Immature natural killer cell (primary cell): ENCODE data around the gene CHIT1. TPM values are rescaled to one million over a fixed set of nuclear protein-coding genes. Genes with fewer than 3 reads are reported as not detected.

Experiments
- DNase-seq, 3 donors: peaks; one replicate each; pipeline ENCODE4 v3.0.0; 2022; ENCODE audit warnings: mixed read lengths in 1 of 3
- H3K27ac Mint-ChIP-seq, 6 donors: one replicate each; pipeline ENCODE4 v1.8.0; 2020; ENCODE audit warnings: mixed read lengths in 6 of 6, mild to moderate bottlenecking in 5 of 6, inconsistent platforms in 4 of 6, moderate library complexity in 3 of 6
- H3K27me3 Mint-ChIP-seq, 3 donors: one replicate each; pipeline ENCODE4 v1.8.0; 2020 to 2021; ENCODE audit warnings: low read depth in 3 of 3, mild to moderate bottlenecking in 3 of 3, mixed read lengths in 3 of 3, moderate library complexity in 3 of 3, inconsistent platforms in 1 of 3
- H3K36me3 Mint-ChIP-seq, 3 donors: one replicate each; pipeline ENCODE4 v1.8.0; 2020; ENCODE audit warnings: mixed read lengths in 3 of 3, inconsistent platforms in 2 of 3, mild to moderate bottlenecking in 2 of 3
- H3K4me1 Mint-ChIP-seq, 2 donors: one replicate each; pipeline ENCODE4 v1.8.0; 2020; ENCODE audit warnings: inconsistent platforms in 2 of 2, mild to moderate bottlenecking in 2 of 2, mixed read lengths in 2 of 2, moderate library complexity in 1 of 2
- H3K4me3 Mint-ChIP-seq, 5 donors: one replicate each; pipeline ENCODE4 v1.8.0; 2020; ENCODE audit warnings: mild to moderate bottlenecking in 5 of 5, mixed read lengths in 5 of 5, inconsistent platforms in 3 of 5, moderate library complexity in 3 of 5
- H3K9me3 Mint-ChIP-seq, 6 donors: one replicate each; pipeline ENCODE4 v1.8.0; 2020; ENCODE audit warnings: mild to moderate bottlenecking in 6 of 6, mixed read lengths in 6 of 6, inconsistent platforms in 4 of 6, moderate library complexity in 3 of 6
- polyA plus RNA-seq, 3 donors: library from polyadenylated mRNA; unstranded; fragments of 300-500 nt; fragmentation: Illumina TruSeq; gene quantifications; one replicate each; pipeline ENCODE4 v1.2.3, GENCODE V29; 2021

CHIT1 gene
- polyA plus RNA-seq, 3 donors from 2014 or later = not detected

DNA sequence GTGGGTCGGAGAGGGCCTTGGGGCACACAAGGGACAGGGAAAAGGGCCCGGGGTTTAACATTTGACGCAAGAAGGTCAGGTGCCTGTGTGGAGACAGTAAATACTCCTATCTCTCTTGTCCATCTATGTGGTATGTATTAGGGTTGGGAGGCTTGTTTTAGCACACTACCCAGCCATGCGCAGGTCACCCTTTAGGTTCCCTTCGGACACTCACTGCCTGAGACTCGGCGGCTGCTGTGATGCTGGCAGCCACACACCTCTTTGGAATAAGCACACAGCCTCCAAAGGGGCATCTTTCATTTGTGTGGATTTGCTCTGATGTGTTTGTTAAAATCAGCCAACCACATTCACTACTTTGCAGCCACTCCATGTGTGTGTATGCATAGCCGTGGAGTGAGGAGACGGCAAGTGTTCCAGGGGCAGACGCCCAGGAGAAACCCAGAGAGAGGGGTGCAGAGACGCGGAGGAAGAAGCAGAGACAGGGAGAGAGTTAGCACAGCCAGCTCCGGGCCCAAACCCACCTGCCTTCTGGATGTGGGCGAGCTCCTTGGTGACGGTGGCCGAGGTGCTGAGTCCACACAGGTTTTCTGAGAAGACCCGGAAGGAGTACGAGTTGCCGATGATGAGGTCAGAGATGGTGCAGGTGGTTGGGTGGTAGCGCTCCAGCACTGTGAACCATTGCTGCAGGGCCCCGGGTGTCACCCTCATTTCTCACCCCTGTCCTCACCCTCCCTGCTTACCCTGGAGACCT lies 59.5 kb downstream of the CHIT1 start:
- Mint-ChIP-seq H3K9me3 (no peaks in the 10 kb centered on the region), H3K4me3 (no peak overlapping the region), H3K36me3 (no peaks in the 10 kb centered on the region), H3K27ac (no peak overlapping the region), H3K27me3 (peaks cover 0 to 2% (median 1%) of the 10 kb centered on the region in 3 donors), H3K4me1 (no peaks in the 10 kb centered on the region)
- no peak for DNase-seq

DNA sequence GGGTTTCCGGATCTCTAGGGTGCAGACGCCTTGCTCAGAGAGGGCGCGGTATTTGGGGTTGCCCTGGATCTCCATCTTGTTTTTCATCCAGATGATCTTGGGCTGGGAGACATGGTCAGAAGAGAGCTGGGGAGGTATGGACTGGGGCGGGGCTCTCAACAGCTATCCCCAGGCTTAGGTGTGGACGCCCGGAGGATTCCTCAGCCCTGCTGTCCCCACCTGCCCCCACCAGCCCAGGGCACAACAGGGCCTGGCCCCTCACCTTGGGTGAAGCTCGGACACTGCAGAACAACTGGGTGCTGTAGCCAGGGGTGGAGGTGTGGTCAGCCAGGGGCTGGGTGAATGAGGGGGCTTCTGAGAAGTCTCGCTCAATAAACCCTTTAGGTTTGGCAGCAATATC lies 60.5 kb downstream of the CHIT1 start:
- DNase-seq = no peak
- H3K4me3 Mint-ChIP-seq = no peak overlapping the region
- H3K36me3 Mint-ChIP-seq = no peaks in the 10 kb centered on the region
- no peaks in the 10 kb centered on the region for H3K4me1 Mint-ChIP-seq
- H3K27me3 Mint-ChIP-seq = peaks cover 0 to 2% (median 1%) of the 10 kb centered on the region in 3 donors
- no peaks in the 10 kb centered on the region for H3K9me3 Mint-ChIP-seq
- H3K27ac Mint-ChIP-seq = no peak overlapping the region

DNA sequence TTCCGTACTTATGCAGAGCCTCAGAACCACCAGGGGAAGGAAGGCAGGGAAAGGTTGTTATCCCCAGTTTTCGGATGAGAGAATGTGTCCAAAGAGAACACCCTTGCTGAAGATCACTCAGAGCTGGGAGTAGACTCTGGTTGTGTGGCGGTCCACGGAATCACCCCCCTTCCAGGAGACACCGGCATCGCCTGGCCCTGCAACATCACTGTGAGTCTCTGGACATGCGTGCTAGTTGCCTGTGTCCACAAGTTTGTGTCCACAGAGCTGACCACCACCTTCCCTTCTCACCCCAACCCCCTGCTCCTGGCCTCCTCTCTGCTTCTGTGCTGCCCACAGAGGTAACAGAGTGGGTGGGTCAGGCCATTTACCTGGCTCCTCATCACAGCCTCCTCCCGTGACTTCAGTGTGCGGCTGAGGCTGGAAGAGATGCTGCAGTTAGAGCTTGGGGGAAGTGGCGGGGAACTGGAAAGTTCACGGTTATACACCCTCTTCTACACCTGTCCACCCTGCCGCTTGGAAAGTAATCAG lies 61.2 kb downstream of the CHIT1 start:
- Mint-ChIP-seq H3K36me3 (no peaks in the 10 kb centered on the region), H3K27ac (no peak overlapping the region), H3K4me1 (no peaks in the 10 kb centered on the region), H3K27me3 (peaks cover under 1 to 2% (median 1%) of the 10 kb centered on the region in 3 donors), H3K4me3 (no peak overlapping the region), H3K9me3 (no peaks in the 10 kb centered on the region)
- DNase-seq = no peak

- Mint-ChIP-seq H3K27me3 (peaks cover 1 to 3% (median 2%) of the 10 kb centered on the region in 3 donors), H3K4me1 (no peaks in the 10 kb centered on the region), H3K4me3 (no peak overlapping the region), H3K27ac (no peak overlapping the region), H3K9me3 (no peaks in the 10 kb centered on the region), H3K36me3 (no peaks in the 10 kb centered on the region)
- DNase-seq = no peak
Measured at GRCh38 chr1:203167913-203168200, 61.6 kb downstream of the CHIT1 start.

DNA sequence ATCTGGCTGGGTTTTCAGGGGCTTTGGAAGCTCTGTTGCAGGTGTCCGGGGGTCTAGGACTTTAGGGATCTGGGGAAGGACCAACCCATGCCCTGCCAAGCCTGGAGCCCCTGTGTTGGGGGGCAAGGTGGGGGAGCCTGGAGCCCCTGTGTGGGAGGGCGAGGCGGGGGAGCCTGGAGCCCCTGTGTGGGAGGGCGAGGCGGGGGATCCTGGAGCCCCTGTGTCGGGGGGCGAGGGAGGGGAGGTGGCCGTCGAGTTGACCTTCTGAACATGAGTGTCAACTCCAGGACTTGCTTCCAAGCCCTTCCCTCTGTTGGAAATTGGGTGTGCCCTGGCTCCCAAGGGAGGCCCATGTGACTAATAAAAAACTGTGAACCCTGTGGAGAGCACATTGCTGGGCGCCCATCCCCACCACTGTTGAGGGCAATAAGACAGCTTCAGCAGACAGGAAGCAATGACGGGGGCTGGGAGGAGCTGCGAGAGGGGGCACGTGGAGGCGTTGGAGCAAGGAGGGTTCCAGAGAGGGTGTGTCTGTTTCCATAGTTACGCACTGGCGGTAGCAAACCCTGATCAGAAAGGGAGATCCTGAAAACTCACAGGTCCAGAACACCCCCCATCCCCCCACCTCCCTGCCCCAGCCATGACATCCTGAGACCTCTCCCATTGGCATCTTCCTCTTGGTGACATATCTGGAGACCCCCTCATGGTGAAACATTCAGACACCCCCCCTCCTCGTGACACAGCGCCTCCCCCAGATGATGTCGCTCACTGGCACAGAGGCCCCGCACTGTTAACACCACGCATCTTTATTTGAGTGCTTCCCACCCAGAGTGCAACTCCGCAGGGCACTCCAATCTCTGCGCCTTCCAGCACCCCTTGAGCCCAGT lies 62.2 kb downstream of the CHIT1 start:
- Mint-ChIP-seq H3K4me3 (no peak overlapping the region), H3K9me3 (no peaks in the 10 kb centered on the region), H3K4me1 (no peaks in the 10 kb centered on the region), H3K36me3 (no peaks in the 10 kb centered on the region), H3K27me3 (peaks cover 2 to 3% (median 3%) of the 10 kb centered on the region in 3 donors), H3K27ac (no peak overlapping the region)
- no peak for DNase-seq

- H3K27me3 Mint-ChIP-seq = peaks cover 2 to 3% (median 3%) of the 10 kb centered on the region in 3 donors
- no peaks in the 10 kb centered on the region for H3K4me1 Mint-ChIP-seq
- no peak overlapping the region for H3K4me3 Mint-ChIP-seq
- no peaks in the 10 kb centered on the region for H3K36me3 Mint-ChIP-seq
- no peak overlapping the region for H3K27ac Mint-ChIP-seq
- no peaks in the 10 kb centered on the region for H3K9me3 Mint-ChIP-seq
- DNase-seq = no peak
Measured at GRCh38 chr1:203166192-203166940, 63.1 kb downstream of the CHIT1 start.

Other genes with a start within 250 kb of the CHIT1 start
- 10 to 100 TPM; 55.0 to 83.2 (median 64.2) TPM for gene TMEM183A, start 222.3 kb downstream of the CHIT1 start, polyA plus RNA-seq
- not detected for gene PPFIA4, start 203.2 kb downstream of the CHIT1 start, polyA plus RNA-seq
- gene MYOG, start 143.7 kb downstream of the CHIT1 start, polyA plus RNA-seq = not detected
- 1 to 10 TPM in 1 of 3 donors, under 1 TPM in 1, not detected in 1; 0.18 to 3.7 TPM for gene ADORA1, start 101.9 kb downstream of the CHIT1 start, polyA plus RNA-seq
- gene MYBPH, start 53.8 kb downstream of the CHIT1 start, polyA plus RNA-seq = not detected
- not detected for gene CHI3L1, start 43.0 kb downstream of the CHIT1 start, polyA plus RNA-seq
- 100 to 1,000 TPM; 112 to 147 (median 127) TPM for gene BTG2, start 75.8 kb upstream of the CHIT1 start, polyA plus RNA-seq
- not detected for gene FMOD, start 121.4 kb upstream of the CHIT1 start, polyA plus RNA-seq
- gene PRELP, start 246.1 kb upstream of the CHIT1 start, polyA plus RNA-seq = not detected